ENCODE data around the gene IGFLR1. TPM values are rescaled to one million over a fixed set of nuclear protein-coding genes. Genes with fewer than 3 reads are reported as not detected.
"Not testable (repeated sequence)": the region's sequence is repeated elsewhere in the genome, so short reads cannot be mapped to it uniquely, and the experiment has no call there.

The IGFLR1 gene
- total RNA-seq, 1 donor from 2014 or later = 17.1 TPM

DNA sequence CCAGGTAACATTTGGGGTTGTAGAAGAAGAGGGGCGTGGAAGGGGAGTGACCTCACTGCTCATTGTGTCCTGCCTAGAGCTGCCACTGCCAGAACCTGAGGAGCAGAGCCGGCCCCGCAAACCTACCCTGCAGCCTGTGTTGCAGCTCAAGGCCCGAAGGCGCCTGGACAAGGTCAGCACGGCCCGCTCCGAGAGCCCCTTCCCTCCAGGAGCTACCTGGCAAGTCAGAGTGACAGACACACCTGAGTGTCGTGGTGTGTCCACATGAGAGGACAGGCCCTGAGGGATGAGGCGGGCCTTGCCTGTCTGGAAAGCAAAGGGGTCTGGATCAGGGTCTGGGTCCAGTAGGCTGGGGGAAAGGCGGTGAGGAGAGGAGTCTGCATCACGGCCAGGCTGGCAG is 17.7 kb downstream of the IGFLR1 start:
- Histone ChIP-seq H3K9me3 (no peaks in the 10 kb centered on the region), H3K27me3 (ENCODE audit: low read depth) (no peaks in the 10 kb centered on the region), H3K4me3 (no peak overlapping the region), H3K4me1 (peaks cover 4% of the 10 kb centered on the region), H3K27ac (no peak overlapping the region), H3K36me3 (peaks cover 93% of the 10 kb centered on the region)
- ATAC-seq = no peak
- no peak for DNase-seq
- intact Hi-C loops (cut with DNase I) = no loop called here
- TF ChIP-seq, protein P1, sequence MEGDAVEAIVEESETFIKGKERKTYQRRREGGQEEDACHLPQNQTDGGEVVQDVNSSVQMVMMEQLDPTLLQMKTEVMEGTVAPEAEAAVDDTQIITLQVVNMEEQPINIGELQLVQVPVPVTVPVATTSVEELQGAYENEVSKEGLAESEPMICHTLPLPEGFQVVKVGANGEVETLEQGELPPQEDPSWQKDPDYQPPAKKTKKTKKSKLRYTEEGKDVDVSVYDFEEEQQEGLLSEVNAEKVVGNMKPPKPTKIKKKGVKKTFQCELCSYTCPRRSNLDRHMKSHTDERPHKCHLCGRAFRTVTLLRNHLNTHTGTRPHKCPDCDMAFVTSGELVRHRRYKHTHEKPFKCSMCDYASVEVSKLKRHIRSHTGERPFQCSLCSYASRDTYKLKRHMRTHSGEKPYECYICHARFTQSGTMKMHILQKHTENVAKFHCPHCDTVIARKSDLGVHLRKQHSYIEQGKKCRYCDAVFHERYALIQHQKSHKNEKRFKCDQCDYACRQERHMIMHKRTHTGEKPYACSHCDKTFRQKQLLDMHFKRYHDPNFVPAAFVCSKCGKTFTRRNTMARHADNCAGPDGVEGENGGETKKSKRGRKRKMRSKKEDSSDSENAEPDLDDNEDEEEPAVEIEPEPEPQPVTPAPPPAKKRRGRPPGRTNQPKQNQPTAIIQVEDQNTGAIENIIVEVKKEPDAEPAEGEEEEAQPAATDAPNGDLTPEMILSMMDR (IDR thresholded peaks at IDR 0.05) = no peak

DNA sequence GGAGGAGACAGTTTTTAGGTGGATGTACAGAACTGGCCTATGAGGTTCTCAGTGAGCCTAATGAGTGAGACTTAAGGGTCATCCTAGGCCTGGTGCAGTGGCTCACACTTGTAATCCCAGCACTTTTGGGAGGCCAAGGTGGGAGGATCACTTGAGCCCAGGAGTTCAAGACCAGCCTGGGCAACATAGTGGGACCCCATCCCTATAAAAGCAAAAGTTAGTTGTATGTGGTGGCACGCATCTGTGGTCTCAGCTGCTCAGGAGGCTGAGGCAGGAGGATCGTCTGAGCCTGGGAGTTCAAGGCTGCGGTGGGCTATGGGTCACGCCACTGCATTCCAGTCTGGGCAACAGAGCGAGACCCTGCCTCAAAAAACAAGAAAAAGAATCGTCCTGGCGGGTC is 18.1 kb downstream of the IGFLR1 start:
- H3K27me3 ChIP-seq (ENCODE audit: low read depth); H3K4me3 ChIP-seq; H3K9me3 ChIP-seq; H3K4me1 ChIP-seq; ATAC-seq; H3K27ac ChIP-seq; DNase-seq; intact Hi-C loops (cut with DNase I): not testable (repeated sequence)
- peaks cover 89% of the 10 kb centered on the region for H3K36me3 ChIP-seq

DNA sequence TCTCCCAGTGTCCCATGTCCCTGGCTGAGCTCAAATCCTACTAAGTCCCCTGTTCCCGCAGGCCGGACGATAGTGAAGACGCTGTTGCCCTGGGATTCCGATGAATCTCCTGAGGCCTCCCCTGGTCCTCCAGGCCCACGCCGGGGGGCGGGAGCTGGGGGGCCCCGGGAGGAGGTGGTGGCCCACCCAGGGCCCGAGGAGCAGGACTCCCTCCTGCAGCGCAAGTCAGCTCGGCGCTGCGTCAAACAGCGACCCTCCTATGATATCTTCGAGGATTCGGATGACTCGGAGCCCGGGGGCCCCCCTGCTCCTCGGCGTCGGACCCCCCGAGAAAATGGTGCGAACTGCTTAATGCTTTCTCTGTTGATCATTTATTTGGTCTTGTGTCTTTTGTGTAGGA is 18.6 kb downstream of the IGFLR1 start:
- H3K9me3 ChIP-seq = no peaks in the 10 kb centered on the region
- ATAC-seq (no peak), DNase-seq (no peak)
- H3K36me3 ChIP-seq = peaks cover 85% of the 10 kb centered on the region
- H3K27me3 ChIP-seq (ENCODE audit: low read depth) = no peaks in the 10 kb centered on the region
- peaks cover 13% of the 10 kb centered on the region for H3K4me1 ChIP-seq
- TF ChIP-seq, protein P1 (IDR thresholded peaks at IDR 0.05) = no peak
- no peak overlapping the region for H3K4me3 ChIP-seq
- intact Hi-C loops (cut with DNase I) = no loop called here
- no peak overlapping the region for H3K27ac ChIP-seq

DNA sequence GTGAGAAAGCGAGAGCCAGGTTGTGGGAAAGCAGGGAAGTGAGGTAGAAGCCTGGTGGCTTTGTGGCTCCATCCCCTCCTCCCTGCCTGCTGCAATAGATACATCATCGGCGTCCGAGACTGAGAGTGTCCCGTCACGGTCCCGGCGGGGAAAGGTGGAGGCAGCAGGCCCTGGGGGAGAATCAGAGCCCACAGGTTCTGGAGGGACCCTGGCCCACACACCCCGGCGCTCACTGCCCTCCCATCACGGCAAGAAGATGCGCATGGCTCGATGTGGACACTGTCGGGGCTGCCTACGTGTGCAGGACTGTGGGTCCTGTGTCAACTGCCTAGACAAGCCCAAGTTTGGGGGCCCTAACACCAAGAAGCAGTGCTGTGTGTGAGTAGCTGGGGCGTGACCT is 19.4 kb downstream of the IGFLR1 start:
- peaks cover 77% of the 10 kb centered on the region for H3K36me3 ChIP-seq
- intact Hi-C loops (cut with DNase I) = no loop called here
- TF ChIP-seq, protein P1 (IDR thresholded peaks at IDR 0.05) = no peak

DNA sequence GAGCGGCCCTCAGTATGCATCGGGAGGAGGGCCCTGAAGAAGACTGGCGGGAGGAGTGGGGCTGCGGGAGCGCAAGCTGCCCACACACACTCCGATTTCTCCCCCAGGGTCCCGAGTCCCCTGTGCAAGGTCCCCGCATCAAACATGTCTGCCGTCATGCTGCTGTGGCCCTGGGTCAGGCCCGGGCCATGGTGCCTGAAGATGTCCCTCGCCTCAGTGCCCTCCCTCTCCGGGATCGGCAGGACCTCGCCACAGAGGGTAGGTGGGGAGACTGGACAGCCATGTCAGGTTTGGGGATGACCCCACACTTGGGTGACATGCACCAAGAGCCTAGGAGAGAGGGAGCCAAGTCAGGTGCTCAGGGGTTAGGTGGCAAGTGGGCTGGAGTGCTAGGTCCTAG is 19.8 kb downstream of the IGFLR1 start:
- DNase-seq = no peak
- Histone ChIP-seq H3K9me3 (no peaks in the 10 kb centered on the region), H3K27me3 (ENCODE audit: low read depth) (no peaks in the 10 kb centered on the region), H3K27ac (no peak overlapping the region), H3K36me3 (peaks cover 72% of the 10 kb centered on the region), H3K4me3 (no peak overlapping the region), H3K4me1 (peaks cover 15% of the 10 kb centered on the region)
- TF ChIP-seq, protein P1 (IDR thresholded peaks at IDR 0.05) = no peak
- intact Hi-C loops (cut with DNase I) = no loop called here
- ATAC-seq = no peak

More for the DNA sequence above, 19.4 kb downstream of the IGFLR1 start:
- no peak for DNase-seq
- H3K4me3 ChIP-seq = no peak overlapping the region
- no peaks in the 10 kb centered on the region for H3K27me3 ChIP-seq (ENCODE audit: low read depth)
- peaks cover 15% of the 10 kb centered on the region for H3K4me1 ChIP-seq
- no peaks in the 10 kb centered on the region for H3K9me3 ChIP-seq
- no peak for ATAC-seq
- no peak overlapping the region for H3K27ac ChIP-seq

DNA sequence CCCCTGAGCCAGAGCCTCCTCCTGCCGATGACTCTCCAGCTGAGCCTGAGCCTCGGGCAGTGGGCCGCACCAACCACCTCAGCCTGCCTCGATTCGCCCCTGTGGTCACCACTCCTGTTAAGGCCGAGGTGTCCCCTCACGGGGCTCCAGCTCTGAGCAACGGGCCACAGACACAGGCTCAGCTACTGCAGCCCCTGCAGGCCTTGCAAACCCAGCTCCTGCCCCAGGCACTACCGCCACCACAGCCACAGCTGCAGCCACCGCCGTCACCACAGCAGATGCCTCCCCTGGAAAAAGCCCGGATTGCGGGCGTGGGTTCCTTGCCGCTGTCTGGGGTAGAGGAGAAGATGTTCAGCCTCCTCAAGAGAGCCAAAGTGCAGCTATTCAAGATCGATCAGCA is 20.9 kb downstream of the IGFLR1 start:
- peaks cover 62% of the 10 kb centered on the region for H3K36me3 ChIP-seq
- ATAC-seq (no peak), DNase-seq (no peak)
- no peaks in the 10 kb centered on the region for H3K27me3 ChIP-seq (ENCODE audit: low read depth)
- peaks cover 15% of the 10 kb centered on the region for H3K4me1 ChIP-seq
- H3K27ac ChIP-seq = no peak overlapping the region
- H3K9me3 ChIP-seq = no peaks in the 10 kb centered on the region
- TF ChIP-seq, protein P1 (IDR thresholded peaks at IDR 0.05) = no peak
- no peak overlapping the region for H3K4me3 ChIP-seq
- intact Hi-C loops (cut with DNase I) = no loop called here
